SK-N-SH (cell line): Measurements from ENCODE around the gene SLCO4A1.

Experiments
- CTCF ChIP-seq: fragments of 200-600 bp; sonication (generic); IDR thresholded peaks from 2 replicates; pipeline ENCODE4 v1.6.1; 2017; ENCODE audit warnings: antibody characterized with exemption, mild to moderate bottlenecking, moderate library complexity
- EP300 ChIP-seq, 2 experiments: IDR thresholded peaks; 2 replicates each; pipeline versions ENCODE4 v1.4.0 to v1.6.1; 2012; ENCODE audit warnings: borderline replicate concordance in 1 of 2, low read depth in 1 of 2, low read length in 1 of 2
- TAF1 ChIP-seq: IDR thresholded peaks from 2 replicates; pipeline ENCODE4 v1.6.1; 2012; ENCODE audit warnings: low read depth, mild to moderate bottlenecking, low read length, moderate library complexity, borderline replicate concordance

DNA sequence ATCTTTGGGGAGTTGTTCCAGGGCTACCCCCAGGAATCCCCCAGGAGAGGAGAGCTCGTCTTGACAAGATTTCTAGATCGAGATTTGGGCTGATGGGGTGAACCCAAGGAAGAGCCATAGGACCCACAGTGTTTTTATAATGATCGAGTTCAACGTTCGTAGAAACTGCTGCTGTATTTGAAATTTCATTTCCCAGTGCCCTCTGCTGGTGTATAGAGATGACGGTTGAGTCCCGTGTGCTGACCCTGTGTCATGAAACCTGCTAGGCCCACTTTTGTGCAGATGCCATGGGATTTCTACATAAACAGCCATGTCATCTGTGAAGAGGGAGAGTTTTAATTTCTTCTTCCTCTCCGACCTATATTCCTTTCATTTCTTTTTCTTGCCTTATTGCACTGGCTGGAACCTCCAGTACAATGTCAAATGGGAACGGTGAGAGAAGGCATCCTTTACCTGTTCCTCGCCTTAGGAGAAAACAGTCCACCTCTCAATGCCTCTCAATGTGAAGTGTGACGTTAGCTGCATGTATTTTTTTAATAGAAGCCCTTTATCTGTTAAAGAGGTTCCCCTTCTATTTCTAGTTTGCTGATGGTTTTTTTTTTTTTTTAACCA lies 37.8 kb downstream of the SLCO4A1 start:
- TF ChIP-seq CTCF (no peak), EP300 (IDR thresholded peaks at IDR 0.05; ENCODE audit: borderline replicate concordance in 1 of 2, low read depth in 1 of 2, low read length in 1 of 2) (no peak), TAF1 (no peak)
